Neural cell (in vitro differentiated cells): ENCODE data around the gene APRT.

Experiments used
- EP300 ChIP-seq: fragments of 450-650 bp; conservative IDR thresholded peaks from 2 replicates; pipeline ENCODE4 v1.6.1; 2014; ENCODE audit warnings: antibody characterized with exemption, mild to moderate bottlenecking, moderate library complexity; ENCODE audit not compliant: poor library complexity, severe bottlenecking
- EZH2 ChIP-seq: fragments of 200-600, 300-800 bp; shearing (Covaris generic), sonication (generic); IDR thresholded peaks from 2 replicates; pipeline ENCODE4 v1.6.1; 2014; ENCODE audit warnings: antibody characterized with exemption, low read length, borderline replicate concordance, mild to moderate bottlenecking; ENCODE audit not compliant: insufficient read depth, poor library complexity, severe bottlenecking
- POLR2AphosphoS5 ChIP-seq: IDR thresholded peaks from 2 replicates; pipeline ENCODE4 v1.6.1; 2012
- TF ChIP-seq, protein P1 (sequence below): fragments of 450-650 bp; IDR thresholded peaks from 2 replicates; pipeline ENCODE4 v1.5.1; 2014; ENCODE audit warnings: antibody characterized with exemption, mild to moderate bottlenecking, moderate library complexity; ENCODE audit not compliant: poor library complexity, severe bottlenecking

GRCh38 chr16:88809676-88810165 is 2.0 kb downstream of the APRT start:
- TF ChIP-seq, protein P1, sequence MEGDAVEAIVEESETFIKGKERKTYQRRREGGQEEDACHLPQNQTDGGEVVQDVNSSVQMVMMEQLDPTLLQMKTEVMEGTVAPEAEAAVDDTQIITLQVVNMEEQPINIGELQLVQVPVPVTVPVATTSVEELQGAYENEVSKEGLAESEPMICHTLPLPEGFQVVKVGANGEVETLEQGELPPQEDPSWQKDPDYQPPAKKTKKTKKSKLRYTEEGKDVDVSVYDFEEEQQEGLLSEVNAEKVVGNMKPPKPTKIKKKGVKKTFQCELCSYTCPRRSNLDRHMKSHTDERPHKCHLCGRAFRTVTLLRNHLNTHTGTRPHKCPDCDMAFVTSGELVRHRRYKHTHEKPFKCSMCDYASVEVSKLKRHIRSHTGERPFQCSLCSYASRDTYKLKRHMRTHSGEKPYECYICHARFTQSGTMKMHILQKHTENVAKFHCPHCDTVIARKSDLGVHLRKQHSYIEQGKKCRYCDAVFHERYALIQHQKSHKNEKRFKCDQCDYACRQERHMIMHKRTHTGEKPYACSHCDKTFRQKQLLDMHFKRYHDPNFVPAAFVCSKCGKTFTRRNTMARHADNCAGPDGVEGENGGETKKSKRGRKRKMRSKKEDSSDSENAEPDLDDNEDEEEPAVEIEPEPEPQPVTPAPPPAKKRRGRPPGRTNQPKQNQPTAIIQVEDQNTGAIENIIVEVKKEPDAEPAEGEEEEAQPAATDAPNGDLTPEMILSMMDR: no peak
- no peak for TF ChIP-seq EP300
- no peak for TF ChIP-seq POLR2AphosphoS5
- TF ChIP-seq EZH2: no peak
